HepG2 (cell line): Measurements from ENCODE around the gene DIS3L2. TPM values are rescaled to one million over a fixed set of nuclear protein-coding genes. Genes with fewer than 3 reads are reported as not detected.

Source experiments
- ATAC-seq: fragments of 200-7000 bp; cut with Tn5 transposase; 3 replicates; pipeline ENCODE4 v1.9.1; 2020; ENCODE audit warnings: mild to moderate bottlenecking, moderate library complexity
- BruUV-seq: library from RNA; stranded (reverse); fragments of 400-500 nt; replicated peaks from 2 replicates; lab custom pipeline; 2021; lab: Mats Ljungman, UMichigan
- CTCF ChIA-PET: fragments of 300-600 bp; formaldehyde crosslinking; extraction: SDS; loops from one replicate; lab custom pipeline; 2021; ENCODE audit warnings: low total read pairs, inconsistent platforms, low intra/inter-chr PET ratio; lab: Yijun Ruan, JAX
- POLR2A ChIA-PET: fragments of 350-600 bp; sonication (Branson Sonifier 250); formaldehyde crosslinking; loops from one replicate; lab custom pipeline; 2020; ENCODE audit warnings: antibody characterized with exemption, inconsistent platforms; lab: Yijun Ruan, JAX
- DNase-seq: peaks from one replicate; pipeline ENCODE4 v3.0.0-alpha.2; 2015; ENCODE audit warnings: low spot score
- FAIRE-seq: peaks from 3 replicates; lab custom pipeline; 2011; peaks lifted over from hg19 to GRCh38; lab: Jason Lieb, UNC
- H2AFZ ChIP-seq: one replicate; pipeline ENCODE4 v1.6.1; 2011; ENCODE audit warnings: low read length, inconsistent platforms
- H3K27ac ChIP-seq: fragments of 300-600 bp; 3 replicates; pipeline ENCODE4 v1.8.0; 2011; ENCODE audit warnings: mixed run types, mild to moderate bottlenecking, mixed read lengths, low read length, inconsistent platforms; ENCODE audit not compliant: insufficient read depth; ENCODE audit errors: extremely low read length
- H3K27me3 ChIP-seq, 2 experiments: fragments of 200-600 bp in 1 of 2; 2 replicates in 1 of 2; 3 replicates in 1 of 2; pipeline versions ENCODE4 v1.6.0 to v1.8.0; 2011; ENCODE audit warnings: low read length in 2 of 2, mild to moderate bottlenecking in 2 of 2, moderate library complexity in 2 of 2, inconsistent platforms in 1 of 2; ENCODE audit not compliant: insufficient read depth in 2 of 2, control insufficient read depth in 1 of 2
- H3K36me3 ChIP-seq, 2 experiments: fragments of 200-600 bp in 1 of 2; replicated peaks in 1 of 2; 2 replicates in 1 of 2; 3 replicates in 1 of 2; pipeline versions ENCODE4 v1.5.1 to v1.8.0; 2011; ENCODE audit warnings: low read length in 2 of 2, inconsistent platforms in 1 of 2; ENCODE audit not compliant: insufficient read depth in 2 of 2, control insufficient read depth in 1 of 2
- H3K4me1 ChIP-seq: 2 replicates; pipeline ENCODE4 v1.5.1; 2012; ENCODE audit warnings: low read length, inconsistent platforms; ENCODE audit not compliant: insufficient read depth
- H3K4me2 ChIP-seq: 2 replicates; pipeline ENCODE4 v1.6.0; 2011; ENCODE audit warnings: low read depth, low read length, inconsistent platforms
- H3K4me3 ChIP-seq, 3 experiments: fragments of 200-600 bp in 1 of 3; sonication (generic), shearing (Covaris generic) in 1 of 3; replicated peaks in 1 of 3; 2 replicates each; pipeline ENCODE4 v1.5.1; 2011 to 2016; ENCODE audit warnings: low read length in 3 of 3, inconsistent platforms in 2 of 3, low read depth in 2 of 3, mild to moderate bottlenecking in 2 of 3, control low read depth in 1 of 3, mixed read lengths in 1 of 3; ENCODE audit not compliant: insufficient read depth in 1 of 3
- H3K79me2 ChIP-seq: one replicate; pipeline ENCODE4 v1.6.1; 2011; ENCODE audit warnings: low read length, inconsistent platforms; ENCODE audit not compliant: insufficient read depth
- H3K9ac ChIP-seq: 2 replicates; pipeline ENCODE4 v1.6.0; 2011; ENCODE audit warnings: mild to moderate bottlenecking, low read depth, low read length, inconsistent platforms; ENCODE audit not compliant: insufficient read depth
- H3K9me3 ChIP-seq: 2 replicates; pipeline ENCODE4 v1.5.1; 2012; ENCODE audit warnings: mild to moderate bottlenecking, low read length
- H4K20me1 ChIP-seq: 2 replicates; pipeline ENCODE4 v1.6.0; 2011; ENCODE audit warnings: inconsistent platforms, mild to moderate bottlenecking, low read length, moderate library complexity; ENCODE audit not compliant: insufficient read depth
- AGO1 ChIP-seq: fragments of 200-400 bp; formaldehyde crosslinking; IDR thresholded peaks from 2 replicates; pipeline ENCODE4 v1.6.1; 2017; ENCODE audit warnings: mild to moderate bottlenecking, low read depth, low read length, moderate library complexity; ENCODE audit not compliant: poor library complexity, severe bottlenecking
- FOXP4 ChIP-seq: sonication (generic); formaldehyde crosslinking; IDR thresholded peaks from 2 replicates; pipeline ENCODE4 v1.4.0; 2020; ENCODE audit warnings: missing genetic modification reagents
- KDM2A ChIP-seq: sonication (generic); formaldehyde crosslinking; IDR thresholded peaks from 2 replicates; pipeline ENCODE4 v1.4.0; 2020; ENCODE audit warnings: low read depth, missing genetic modification reagents, borderline replicate concordance
- MXD4 ChIP-seq: IDR thresholded peaks from 2 replicates; pipeline ENCODE4 v1.6.1; 2016; ENCODE audit warnings: mild to moderate bottlenecking, missing biosample characterization, missing genetic modification reagents
- PRPF4 ChIP-seq: fragments of 200-400 bp; formaldehyde crosslinking; IDR thresholded peaks from 2 replicates; pipeline ENCODE4 v1.6.1; 2016; ENCODE audit warnings: low read length, low read depth; ENCODE audit not compliant: poor library complexity, severe bottlenecking
- SATB2 ChIP-seq: sonication (generic); formaldehyde crosslinking; IDR thresholded peaks from 2 replicates; pipeline ENCODE4 v1.5.0; 2020; ENCODE audit warnings: missing genetic modification reagents
- TBL1XR1 ChIP-seq: fragments of 150-350 bp; IDR thresholded peaks from 2 replicates; pipeline ENCODE4 v1.6.1; 2014; ENCODE audit warnings: borderline replicate concordance, low read length; ENCODE audit not compliant: partially characterized antibody
- XRCC5 ChIP-seq: fragments of 200-400 bp; formaldehyde crosslinking; optimal IDR thresholded peaks from 2 replicates; pipeline ENCODE3; 2017; ENCODE audit warnings: mild to moderate bottlenecking, low read length
- ZFYVE20 ChIP-seq: sonication (generic); formaldehyde crosslinking; IDR thresholded peaks from 2 replicates; pipeline ENCODE4 v1.8.0; 2023; ENCODE audit warnings: low read depth, mild to moderate bottlenecking, moderate library complexity, missing genetic modification reagents, borderline replicate concordance
- ZNF10 ChIP-seq: sonication (generic); formaldehyde crosslinking; IDR thresholded peaks from 2 replicates; pipeline ENCODE4 v1.4.0; 2020; ENCODE audit warnings: mild to moderate bottlenecking, low read depth, missing genetic modification reagents, borderline replicate concordance
- ZNF530 ChIP-seq: sonication (generic); formaldehyde crosslinking; IDR thresholded peaks from 2 replicates; pipeline ENCODE4 v1.5.0; 2020; ENCODE audit warnings: low read depth, mild to moderate bottlenecking, missing genetic modification reagents
- ZNF570 ChIP-seq: sonication (generic); formaldehyde crosslinking; IDR thresholded peaks from 2 replicates; pipeline ENCODE4 v1.4.0; 2020; ENCODE audit warnings: mild to moderate bottlenecking, missing genetic modification reagents, borderline replicate concordance
- ZNF644 ChIP-seq: IDR thresholded peaks from 2 replicates; pipeline ENCODE4 v1.6.1; 2016; ENCODE audit warnings: low read depth
- ZNF766 ChIP-seq: sonication (generic); formaldehyde crosslinking; IDR thresholded peaks from 2 replicates; pipeline ENCODE4 v1.5.0; 2020; ENCODE audit warnings: missing genetic modification reagents, borderline replicate concordance
- ZNF773 ChIP-seq: sonication (generic); formaldehyde crosslinking; IDR thresholded peaks from 2 replicates; pipeline ENCODE4 v1.4.0; 2020; ENCODE audit warnings: missing genetic modification reagents, borderline replicate concordance
- ZNF816 ChIP-seq: sonication (generic); formaldehyde crosslinking; IDR thresholded peaks from 2 replicates; pipeline ENCODE4 v1.8.0; 2022; ENCODE audit warnings: missing genetic modification reagents, mild to moderate bottlenecking, borderline replicate concordance
- ZUFSP ChIP-seq: sonication (generic); formaldehyde crosslinking; IDR thresholded peaks from 2 replicates; pipeline ENCODE4 v1.9.0; 2021; ENCODE audit warnings: missing genetic modification reagents, mild to moderate bottlenecking, borderline replicate concordance
- WGBS: methylation state at CpG from one replicate; pipeline ENCODE4 v1.1.6; 2017; ENCODE audit warnings: low lambda C conversion rate; 5-methylcytosine and 5-hydroxymethylcytosine counted together
- in situ Hi-C: cut with HindIII; loops from 2 replicates; pipeline ENCODE4 v1.10.0; 2017; ENCODE audit warnings: low pct_unique_long_range_greater_than_20kb; ENCODE audit not compliant: extremely low pct_ligation_motif_present
- intact Hi-C: fragments of 100-400 bp; cut with micrococcal nuclease; formaldehyde crosslinking; loops from one replicate; pipeline ENCODE4 v1.10.0; 2022; ENCODE audit not compliant: unreplicated experiment
- polyA plus RNA-seq, 8 experiments: library from polyadenylated mRNA; depleted of rRNA in 3 of 8; stranded (reverse) in 7 of 8; unstranded in 1 of 8; fragments of >200 nt; fragmentation: Illumina TruSeq in 4 of 8; extraction: Trizol in 4 of 8; gene quantifications; 2 replicates each; pipeline versions ENCODE4 v1.2.1 to v1.2.3, GENCODE V29; 2011 to 2016; ENCODE audit warnings: low read depth in 4 of 8, missing spikeins in 1 of 8, mixed read lengths in 1 of 8; ENCODE audit not compliant: insufficient read depth in 1 of 8
- total RNA-seq, 5 experiments: library from RNA; depleted of rRNA; stranded (reverse); fragments of >200 nt; fragmentation: Illumina TruSeq; extraction: Trizol; gene quantifications; 2 replicates each; pipeline ENCODE4 v1.2.3, GENCODE V29; 2016; ENCODE audit warnings: low read depth in 1 of 5
- TF ChIP-seq, protein P1 (sequence below): sonication (generic); formaldehyde crosslinking; IDR thresholded peaks from 2 replicates; pipeline ENCODE4 v1.5.1; 2020; ENCODE audit warnings: mild to moderate bottlenecking, moderate library complexity, missing genetic modification reagents

DIS3L2 gene
- total and polyA plus RNA-seq, 2 of the 13 experiments (the other 11 are each of a cell fraction or from before 2014, with no cell fraction given), result 7.0 to 23.9 TPM

DNA sequence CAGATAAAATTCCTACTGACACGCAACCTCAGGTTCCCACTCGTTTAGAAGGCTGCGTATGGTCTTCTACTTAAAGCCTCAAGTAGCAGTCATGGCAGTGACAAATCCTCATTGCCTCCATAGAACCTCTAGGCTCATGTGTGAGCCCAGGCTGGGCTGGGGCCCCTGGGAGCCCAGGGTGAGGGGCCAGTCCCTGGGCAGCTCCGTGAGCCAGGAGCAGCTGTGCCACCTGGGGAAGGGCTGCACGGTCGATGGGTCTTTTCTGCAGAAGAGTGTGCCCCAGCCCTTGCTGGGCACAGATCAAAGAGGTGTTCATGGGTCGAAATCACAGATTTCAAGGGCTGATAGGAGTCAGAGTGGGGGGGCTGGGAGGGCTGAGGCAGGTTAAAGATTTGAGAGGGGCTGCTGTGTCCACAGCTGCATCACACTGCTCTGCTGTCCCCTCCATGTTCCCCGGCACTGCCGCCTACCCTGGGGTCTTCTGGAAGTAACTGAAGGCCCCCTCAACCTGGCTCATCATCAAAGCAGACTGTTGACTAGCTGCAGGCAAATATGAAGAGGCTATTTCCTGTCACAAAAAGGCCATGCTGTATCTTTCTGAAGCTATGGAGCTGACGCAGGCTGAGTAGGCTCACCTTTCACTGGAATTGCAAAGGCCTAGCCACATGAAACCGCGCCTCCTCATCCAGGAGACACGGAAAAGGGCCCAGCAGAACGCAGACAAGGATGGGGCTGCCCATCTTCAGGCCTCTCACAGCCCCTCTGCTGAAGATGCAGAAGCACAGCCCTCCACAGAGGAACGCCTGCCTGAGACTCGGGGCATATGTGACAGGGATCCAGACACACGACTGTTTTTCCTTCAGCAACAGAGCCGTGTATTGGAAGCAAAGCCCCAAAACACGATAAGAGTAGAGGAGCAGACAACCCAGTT lies 381.4 kb downstream of the DIS3L2 start:
- ATAC-seq (no peak), FAIRE-seq (no peak), DNase-seq (no peak)
- in situ Hi-C loops (no loop called here), intact Hi-C loops (no loop called here)
- Histone ChIP-seq H3K27me3 (peaks cover 0 to 16% of the 10 kb centered on the region in 2 experiments; a peak in 2 of 5 replicates), H4K20me1 (peaks cover 2% of the 10 kb centered on the region; the same call in 1 of the 2 replicates), H3K79me2 (no peaks in the 10 kb centered on the region), H3K4me1 (no peaks in the 10 kb centered on the region), H3K9ac (no peak overlapping the region), H3K36me3 (no peaks in the 10 kb centered on the region), H3K9me3 (no peaks in the 10 kb centered on the region), H3K27ac (no peak overlapping the region), H2AFZ (no peak overlapping the region), H3K4me2 (no peak overlapping the region), H3K4me3 (no peak overlapping the region)
- ChIA-PET POLR2A (no interaction called here), CTCF (no interaction called here)
- no TSS peak for BruUV-seq
- WGBS, result 30% methylated on average over 17 of the region's 19 CpGs
- no peak for TF ChIP-seq ZNF816 (CRISPR knock-in tag)
- TF ChIP-seq ZNF10 (CRISPR knock-in tag), result no peak
- TF ChIP-seq FOXP4 (CRISPR knock-in tag), result no peak
- TF ChIP-seq, protein P1, sequence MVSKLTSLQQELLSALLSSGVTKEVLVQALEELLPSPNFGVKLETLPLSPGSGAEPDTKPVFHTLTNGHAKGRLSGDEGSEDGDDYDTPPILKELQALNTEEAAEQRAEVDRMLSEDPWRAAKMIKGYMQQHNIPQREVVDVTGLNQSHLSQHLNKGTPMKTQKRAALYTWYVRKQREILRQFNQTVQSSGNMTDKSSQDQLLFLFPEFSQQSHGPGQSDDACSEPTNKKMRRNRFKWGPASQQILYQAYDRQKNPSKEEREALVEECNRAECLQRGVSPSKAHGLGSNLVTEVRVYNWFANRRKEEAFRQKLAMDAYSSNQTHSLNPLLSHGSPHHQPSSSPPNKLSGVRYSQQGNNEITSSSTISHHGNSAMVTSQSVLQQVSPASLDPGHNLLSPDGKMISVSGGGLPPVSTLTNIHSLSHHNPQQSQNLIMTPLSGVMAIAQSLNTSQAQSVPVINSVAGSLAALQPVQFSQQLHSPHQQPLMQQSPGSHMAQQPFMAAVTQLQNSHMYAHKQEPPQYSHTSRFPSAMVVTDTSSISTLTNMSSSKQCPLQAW (CRISPR knock-in tag), result 0 out of 2 replicates have a peak, but pooled peaks have one; percentile 33
- TF ChIP-seq KDM2A (CRISPR knock-in tag), result peak; percentile 65; the same call in 1 of the 2 replicates
- TF ChIP-seq ZNF773, result no peak
- no peak for TF ChIP-seq ZNF644
- TF ChIP-seq ZNF766 (CRISPR knock-in tag), result no peak
- TF ChIP-seq MXD4 (CRISPR knock-in tag), result no peak
- TF ChIP-seq AGO1, result no peak
- TF ChIP-seq XRCC5, result no peak
- no peak for TF ChIP-seq ZNF530 (CRISPR knock-in tag)
- no peak for TF ChIP-seq TBL1XR1
- TF ChIP-seq PRPF4, result no peak
- TF ChIP-seq SATB2 (CRISPR knock-in tag), result no peak
- TF ChIP-seq ZFYVE20 (CRISPR knock-in tag), result no peak
- no peak for TF ChIP-seq ZUFSP (CRISPR knock-in tag)
- TF ChIP-seq ZNF570 (CRISPR knock-in tag), result no peak
